ENCODE results near the gene CACNA1D. TPM values are rescaled to one million over a fixed set of nuclear protein-coding genes. Genes with fewer than 3 reads are reported as not detected.

CACNA1D gene
- total RNA-seq, 2 experiments from 2014 or later: 0.13 to 0.17 TPM

- ChIA-PET CTCF (no interaction called here), POLR2A (no interaction called here)
Measured at GRCh38 chr3:53702776-53703530, 208.5 kb downstream of the CACNA1D start.

- ChIA-PET POLR2A (no interaction called here), CTCF (no interaction called here)
Measured at GRCh38 chr3:53703630-53704362, 209.4 kb downstream of the CACNA1D start.

GRCh38 chr3:53704363-53704725, 209.9 kb downstream of the CACNA1D start:
- CTCF ChIA-PET: no interaction called here
- POLR2A ChIA-PET: no interaction called here

- ChIA-PET POLR2A (no interaction called here), CTCF (no interaction called here)
Measured at GRCh38 chr3:53705024-53705745, 210.8 kb downstream of the CACNA1D start.

DNA sequence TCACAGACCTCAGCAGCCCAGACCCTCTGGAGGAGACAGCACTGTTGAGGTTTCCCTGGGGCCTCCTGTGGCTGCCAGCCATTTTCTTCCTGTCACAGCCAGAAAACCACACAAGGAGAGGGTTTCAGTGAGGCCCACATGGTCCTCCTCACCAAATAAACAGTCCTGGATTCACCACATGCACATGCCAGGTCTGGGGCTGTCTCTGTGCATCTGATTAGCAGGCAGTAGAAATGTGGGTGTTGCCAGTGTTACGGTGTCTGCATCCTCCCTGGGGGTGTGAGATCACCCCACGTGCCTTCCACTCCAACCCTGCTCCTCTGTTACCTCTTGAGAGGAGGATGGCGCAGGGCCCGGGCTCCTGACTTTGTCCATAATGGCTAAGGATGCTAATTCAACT, 211.4 kb downstream of the CACNA1D start:
- CTCF ChIA-PET: no interaction called here
- POLR2A ChIA-PET: no interaction called here

GRCh38 chr3:53707222-53707621, 212.8 kb downstream of the CACNA1D start:
- ChIA-PET POLR2A (no interaction called here), CTCF (no interaction called here)

DNA sequence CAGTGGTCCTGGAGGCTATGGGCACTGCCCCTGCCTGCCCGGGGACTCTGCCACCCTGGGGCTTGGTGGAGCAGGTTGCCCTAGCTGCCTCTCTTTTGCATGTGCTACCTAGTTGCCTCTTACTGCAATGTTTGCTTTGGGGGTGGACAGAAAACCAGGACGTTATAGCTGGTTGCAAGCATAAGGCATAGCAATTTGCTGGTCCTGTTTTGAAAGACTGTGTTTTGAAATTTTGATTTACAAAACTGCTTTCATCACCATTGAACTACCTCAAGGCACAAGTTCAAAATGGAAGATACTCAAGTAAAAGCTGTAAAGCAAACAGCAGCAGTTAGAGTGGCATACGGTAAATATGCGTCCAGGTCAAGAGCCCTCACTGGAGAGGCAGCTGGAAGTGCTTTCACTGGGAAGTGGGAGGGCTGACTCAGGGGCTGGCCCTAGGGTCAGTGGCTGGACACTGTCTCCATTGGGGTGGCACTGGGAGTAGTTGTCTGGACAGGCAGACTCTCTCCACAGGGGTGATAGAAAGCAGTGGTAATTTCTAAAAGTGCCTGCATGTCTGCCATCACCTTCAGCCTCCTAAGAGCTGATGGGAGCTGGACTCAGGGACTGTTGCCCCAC, 213.7 kb downstream of the CACNA1D start:
- CTCF ChIA-PET: no interaction called here
- POLR2A ChIA-PET: no interaction called here

DNA sequence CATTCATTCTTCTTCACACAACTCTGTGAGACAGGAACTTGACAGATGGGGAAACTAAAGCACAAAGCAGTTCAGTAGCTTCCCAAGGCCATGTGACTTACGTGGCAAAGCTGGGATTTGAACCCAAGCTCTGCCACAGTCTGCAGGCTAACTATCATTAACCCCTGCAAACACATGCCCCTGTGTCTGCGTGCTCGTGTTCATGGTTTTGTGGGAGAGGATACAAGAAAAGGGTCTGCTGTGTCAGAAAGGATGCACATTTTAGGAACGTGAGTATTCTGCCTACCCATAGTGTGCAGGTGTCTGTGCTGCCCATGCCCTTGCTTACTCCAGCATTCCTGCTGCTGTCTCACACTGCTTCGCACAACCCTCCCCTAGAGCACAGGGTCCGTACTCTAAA, 214.8 kb downstream of the CACNA1D start:
- CTCF ChIA-PET: interaction anchor here (1.4 kb wide), 1 partner anchor 334 kb away, joined by 7 read pairs; no protein-coding TSS in a partner anchor
- POLR2A ChIA-PET: no interaction called here

GRCh38 chr3:53709860-53710674, 215.7 kb downstream of the CACNA1D start:
- POLR2A ChIA-PET: no interaction called here
- CTCF ChIA-PET: interaction anchor here (0.8 to 1.4 kb wide), 2 partner anchors 11 to 335 kb away, joined by 3 to 7 read pairs; no protein-coding TSS in a partner anchor

DNA sequence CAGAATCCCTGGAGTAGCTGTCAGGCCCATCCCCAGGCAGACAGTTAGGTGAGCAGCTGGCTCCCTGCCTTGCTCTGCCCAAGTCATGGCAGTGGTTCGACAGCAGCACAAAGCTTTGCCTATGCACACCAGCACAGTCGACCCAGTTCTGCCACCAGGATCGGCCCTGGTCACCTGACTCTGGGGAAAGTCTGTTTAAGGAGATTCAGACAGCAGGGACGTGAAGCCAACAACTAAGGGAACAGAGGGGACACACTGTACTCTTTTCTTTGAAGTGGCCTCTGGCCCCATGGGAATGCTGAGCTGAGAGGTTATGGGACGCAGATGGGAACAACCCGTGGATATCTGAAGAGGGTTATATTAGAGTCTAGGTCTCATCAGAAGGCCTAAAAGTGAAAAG, 217.0 kb downstream of the CACNA1D start:
- CTCF ChIA-PET: interaction anchor here (1.2 kb wide), 1 partner anchor 336 kb away, joined by 3 read pairs; no protein-coding TSS in a partner anchor
- POLR2A ChIA-PET: no interaction called here

DNA sequence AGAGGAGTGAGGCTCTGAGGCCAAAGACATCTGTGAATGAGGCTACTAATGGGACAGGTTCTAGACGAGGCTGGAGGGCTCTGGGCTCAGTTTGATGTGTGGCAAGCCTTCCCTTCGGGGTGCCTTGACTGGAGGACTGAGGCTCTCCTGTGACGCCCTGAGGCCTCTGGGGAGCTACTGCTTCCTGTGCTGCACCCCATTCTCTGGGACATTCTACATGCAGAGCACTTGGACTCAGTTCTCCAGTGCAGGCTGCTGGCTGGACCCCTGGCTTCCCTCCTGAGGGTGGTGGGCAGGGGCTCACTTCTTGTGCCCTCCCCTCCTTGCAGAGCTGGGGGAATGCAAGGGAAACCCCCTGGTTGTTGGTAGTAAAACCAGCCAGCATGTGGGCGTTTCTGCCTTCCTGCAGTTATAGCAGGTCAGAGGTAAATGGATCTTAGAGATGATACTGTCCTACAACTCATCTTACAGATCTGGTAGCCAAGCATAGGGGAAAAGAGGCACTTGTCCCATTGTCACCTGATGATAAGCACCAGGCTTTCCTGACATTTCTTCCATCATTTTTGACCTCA, 218.5 kb downstream of the CACNA1D start:
- POLR2A ChIA-PET: no interaction called here
- CTCF ChIA-PET: no interaction called here

DNA sequence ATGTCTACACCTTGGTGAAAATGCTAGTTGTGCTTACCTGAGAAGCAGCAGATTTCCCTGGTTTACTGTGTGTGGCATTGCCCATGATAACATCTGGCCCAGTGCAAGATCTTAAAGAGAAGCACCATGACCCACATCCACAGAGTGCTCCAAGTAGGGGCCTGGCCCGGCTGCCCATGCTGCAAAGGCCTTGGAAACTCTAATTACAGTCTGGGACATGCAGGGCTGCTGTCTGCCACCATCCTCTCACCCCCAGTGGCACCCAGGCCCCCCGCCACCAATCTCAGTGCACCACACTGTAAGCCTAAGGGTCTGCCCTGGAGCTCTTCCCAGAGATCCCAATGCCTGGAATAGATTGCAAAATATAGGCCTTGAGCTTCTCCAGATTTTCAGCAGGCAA, 219.2 kb downstream of the CACNA1D start:
- CTCF ChIA-PET: no interaction called here
- POLR2A ChIA-PET: no interaction called here

GRCh38 chr3:53715815-53716483, 221.5 kb downstream of the CACNA1D start:
- CTCF ChIA-PET: no interaction called here
- POLR2A ChIA-PET: no interaction called here

DNA sequence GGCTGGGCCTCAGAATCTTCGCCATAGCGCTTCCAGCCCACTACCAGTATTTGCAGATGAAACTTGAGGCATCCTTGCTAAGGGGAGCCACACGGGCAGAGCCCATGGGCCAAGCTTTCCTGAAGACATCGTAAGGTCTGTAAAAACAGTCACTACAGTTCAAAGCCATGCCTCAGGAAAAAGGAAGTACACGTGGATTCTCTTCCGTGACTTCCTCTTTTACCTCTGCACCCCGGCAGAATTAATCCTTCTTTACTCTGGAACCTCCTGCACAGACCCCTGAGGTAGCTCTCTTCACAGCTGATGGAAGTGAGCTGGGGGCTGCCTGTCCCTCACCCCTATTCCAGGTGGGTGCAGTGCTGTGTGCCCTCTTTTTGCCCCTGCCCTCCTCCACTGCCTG, 222.6 kb downstream of the CACNA1D start:
- ChIA-PET POLR2A (no interaction called here), CTCF (no interaction called here)

DNA sequence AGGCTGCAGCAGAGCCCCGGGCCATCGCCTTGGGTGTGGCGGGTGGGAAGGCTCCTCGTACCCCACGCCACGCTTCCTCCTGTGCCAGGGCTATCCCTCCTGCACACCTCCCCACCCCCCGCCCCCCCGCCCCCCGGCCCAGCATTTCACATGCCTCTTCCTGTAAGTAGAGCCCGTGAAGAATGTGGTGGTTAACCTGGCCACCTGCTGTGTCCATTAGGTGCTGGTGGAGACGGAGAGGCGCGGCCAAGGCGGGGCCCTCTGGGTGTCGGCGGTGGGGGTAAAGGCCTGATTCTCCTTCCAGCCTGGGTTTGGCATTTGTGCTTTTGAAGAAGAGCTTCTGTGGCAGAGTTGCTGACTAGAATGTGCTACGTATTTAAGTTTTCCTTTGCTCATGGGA, 224.1 kb downstream of the CACNA1D start:
- CTCF ChIA-PET: no interaction called here

DNA sequence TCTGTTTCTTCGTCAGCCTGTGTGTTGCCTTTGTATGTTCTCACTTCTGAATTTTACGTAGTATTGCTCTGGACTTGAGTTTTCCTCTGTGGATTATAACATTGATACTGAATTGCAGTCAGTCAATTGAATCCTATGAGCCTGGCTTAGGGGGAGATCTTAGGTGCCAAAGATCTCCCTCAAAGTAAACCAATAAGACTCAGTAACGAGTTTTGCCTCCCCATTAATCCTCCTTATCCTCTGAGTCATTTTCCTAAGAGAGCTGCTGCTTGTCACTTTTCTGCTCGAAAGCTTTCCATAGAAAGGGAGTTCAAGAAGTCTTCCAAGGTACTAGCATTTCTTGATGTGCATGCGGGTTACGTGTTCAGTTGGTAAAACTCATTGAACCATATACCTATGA, 225.4 kb downstream of the CACNA1D start:
- ChIA-PET POLR2A (no interaction called here), CTCF (no interaction called here)

More for the DNA sequence above, 224.1 kb downstream of the CACNA1D start:
- POLR2A ChIA-PET: no interaction called here

DNA sequence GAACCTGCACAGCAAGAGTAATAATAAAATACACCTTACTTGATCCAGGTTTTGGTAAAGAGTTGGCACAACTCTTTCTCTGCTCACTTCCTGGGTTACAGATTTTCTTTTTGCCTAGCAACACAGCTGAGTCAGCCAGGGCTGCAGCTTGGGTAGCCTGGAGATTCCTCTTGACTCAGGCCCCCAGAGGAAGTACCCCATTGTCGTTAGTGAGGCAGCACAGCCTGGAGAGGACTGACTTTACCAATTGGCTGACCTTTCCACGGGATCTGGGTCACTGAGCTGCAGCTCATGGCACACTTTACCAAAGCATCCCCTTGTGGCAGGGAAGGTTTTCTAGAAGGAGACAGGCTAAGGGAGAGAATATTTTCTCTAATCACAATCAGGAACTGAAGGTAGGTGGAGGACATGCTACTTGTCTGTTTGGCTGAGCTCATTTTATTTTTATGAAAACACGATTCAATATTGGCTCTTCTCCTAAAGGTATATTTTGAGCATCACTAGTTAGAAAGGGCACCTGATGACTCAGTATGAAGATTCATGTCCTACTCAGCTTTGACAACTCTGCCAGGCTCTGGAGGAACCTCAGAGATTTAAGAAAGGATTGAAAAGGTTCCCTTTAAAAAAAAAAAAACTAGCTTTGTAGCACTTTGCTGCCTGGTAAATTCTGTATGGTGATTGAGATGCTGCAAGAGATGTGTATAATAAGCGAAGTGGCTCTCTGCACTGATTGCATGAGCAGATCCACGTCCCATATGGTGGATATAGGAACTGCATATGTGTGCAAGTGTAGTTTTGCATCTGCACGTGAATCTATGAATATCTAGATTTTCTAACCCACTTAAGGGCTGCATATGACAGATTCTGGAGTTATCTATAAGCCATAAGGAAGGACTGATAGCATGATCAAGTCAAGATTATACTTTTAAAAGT, 227.0 kb downstream of the CACNA1D start:
- POLR2A ChIA-PET: no interaction called here
- CTCF ChIA-PET: no interaction called here

GRCh38 chr3:53724566-53724965, 230.2 kb downstream of the CACNA1D start:
- POLR2A ChIA-PET: no interaction called here

More at GRCh38 chr3:53724566-53724965, 230.2 kb downstream of the CACNA1D start:
- CTCF ChIA-PET: no interaction called here

All from activated CD8-positive, alpha-beta memory T cell treated with anti-CD3 and anti-CD28 coated beads for 36 hours (primary cell).